Measurements from ENCODE around the gene ANK2.
A peak's percentile ranks its signal among the peaks of the same experiment; 100 is the strongest.

ANK2 gene

DNA sequence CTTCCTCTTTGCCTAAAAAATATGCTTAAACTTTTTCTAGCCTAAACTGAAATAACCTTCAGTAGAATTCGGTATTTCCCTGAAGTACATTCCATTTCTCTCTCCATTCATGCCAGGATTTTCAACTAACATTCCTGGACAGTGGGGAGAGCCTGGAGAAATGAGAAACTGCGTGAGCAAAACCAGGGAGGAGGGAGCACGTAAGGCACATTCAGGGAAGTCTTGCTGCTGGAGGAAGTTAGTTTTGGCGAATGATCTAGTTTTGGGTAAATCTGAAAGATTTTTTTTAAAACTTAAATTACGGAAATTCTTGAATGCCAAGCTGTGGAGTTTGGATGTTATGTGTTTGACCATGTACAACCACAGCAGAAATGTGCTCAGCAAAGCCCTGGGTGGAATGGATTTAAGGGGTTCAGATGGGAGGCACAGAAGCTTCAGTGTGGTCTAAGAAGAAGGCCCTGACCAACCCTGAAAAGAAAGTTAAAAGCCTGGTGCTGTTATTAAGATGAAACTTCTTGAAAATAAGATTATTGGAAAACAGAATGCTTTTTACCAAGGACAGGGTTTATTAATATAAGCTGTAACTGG lies 347.8 kb downstream of the ANK2 start:
- no peak for DNase-seq (ENCODE audit: low spot score)

DNA sequence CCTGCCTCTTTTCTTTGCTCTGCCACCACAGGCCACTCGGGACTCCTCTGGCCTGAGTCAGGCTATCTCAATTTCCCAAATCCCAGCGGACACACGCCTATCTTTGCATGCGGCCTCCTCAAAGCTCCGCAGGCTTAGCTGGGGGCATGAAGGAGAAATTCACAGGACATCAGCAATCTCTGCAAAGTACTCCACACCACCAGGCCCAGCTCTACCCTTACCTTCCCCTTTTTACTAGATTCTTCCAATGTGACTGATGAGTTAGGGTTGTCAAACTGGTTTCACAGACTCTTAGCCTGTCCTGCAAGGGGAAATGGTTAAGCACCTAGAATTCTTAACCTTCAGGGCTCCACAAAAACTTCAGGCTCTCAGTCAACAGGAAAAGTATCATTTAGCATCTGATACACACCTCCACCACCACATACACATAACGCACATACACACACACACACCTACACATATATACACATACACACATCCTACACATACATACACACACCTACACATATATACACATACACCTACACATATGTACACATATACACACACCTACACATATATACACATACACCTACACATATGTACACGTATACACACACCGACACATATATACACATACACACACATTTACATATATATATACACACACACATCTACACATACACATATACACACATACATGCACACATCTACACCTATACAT lies 349.1 kb downstream of the ANK2 start:
- DNase-seq (ENCODE audit: low spot score) = no peak

DNA sequence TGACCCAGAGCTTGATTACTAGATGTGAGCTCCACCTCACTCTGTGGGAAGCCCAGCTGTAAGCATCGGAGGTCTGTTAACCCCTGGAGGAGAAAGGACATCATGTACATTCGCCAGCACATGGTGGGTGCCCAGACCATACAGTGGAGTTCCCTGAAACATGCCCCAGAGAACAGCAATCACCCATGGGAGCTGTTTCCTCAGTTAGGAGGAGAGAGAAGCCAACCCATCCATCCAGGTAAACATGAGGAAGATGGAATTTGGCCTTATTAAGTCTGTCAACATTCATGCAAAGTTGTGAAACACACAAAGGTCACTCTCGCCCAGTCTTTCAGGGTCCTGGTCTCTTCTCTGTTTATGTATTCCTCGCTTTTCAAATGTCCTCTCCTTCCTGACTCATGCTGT lies 354.7 kb downstream of the ANK2 start:
- DNase-seq (ENCODE audit: low spot score) = no peak

DNA sequence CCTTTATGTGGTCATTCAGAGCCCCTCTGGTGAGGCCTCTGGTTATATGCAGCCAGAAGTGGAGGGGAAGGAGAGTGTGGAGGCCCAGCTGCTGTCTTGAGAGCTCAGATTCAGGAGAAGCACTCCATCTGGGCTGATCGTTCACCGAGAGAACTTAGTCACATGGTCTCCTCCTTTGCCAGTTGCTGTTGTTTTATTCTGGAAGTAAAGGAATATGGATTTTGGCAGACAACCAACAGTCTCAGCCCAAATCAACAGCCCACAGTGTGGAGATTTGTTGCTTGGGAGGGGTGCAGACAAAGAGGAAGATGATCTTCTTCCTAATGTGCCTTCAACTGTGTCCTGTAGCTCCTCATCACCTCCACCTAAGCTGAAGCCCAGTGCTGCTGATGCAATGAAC lies 355.4 kb downstream of the ANK2 start:
- no peak for DNase-seq (ENCODE audit: low spot score)

DNA sequence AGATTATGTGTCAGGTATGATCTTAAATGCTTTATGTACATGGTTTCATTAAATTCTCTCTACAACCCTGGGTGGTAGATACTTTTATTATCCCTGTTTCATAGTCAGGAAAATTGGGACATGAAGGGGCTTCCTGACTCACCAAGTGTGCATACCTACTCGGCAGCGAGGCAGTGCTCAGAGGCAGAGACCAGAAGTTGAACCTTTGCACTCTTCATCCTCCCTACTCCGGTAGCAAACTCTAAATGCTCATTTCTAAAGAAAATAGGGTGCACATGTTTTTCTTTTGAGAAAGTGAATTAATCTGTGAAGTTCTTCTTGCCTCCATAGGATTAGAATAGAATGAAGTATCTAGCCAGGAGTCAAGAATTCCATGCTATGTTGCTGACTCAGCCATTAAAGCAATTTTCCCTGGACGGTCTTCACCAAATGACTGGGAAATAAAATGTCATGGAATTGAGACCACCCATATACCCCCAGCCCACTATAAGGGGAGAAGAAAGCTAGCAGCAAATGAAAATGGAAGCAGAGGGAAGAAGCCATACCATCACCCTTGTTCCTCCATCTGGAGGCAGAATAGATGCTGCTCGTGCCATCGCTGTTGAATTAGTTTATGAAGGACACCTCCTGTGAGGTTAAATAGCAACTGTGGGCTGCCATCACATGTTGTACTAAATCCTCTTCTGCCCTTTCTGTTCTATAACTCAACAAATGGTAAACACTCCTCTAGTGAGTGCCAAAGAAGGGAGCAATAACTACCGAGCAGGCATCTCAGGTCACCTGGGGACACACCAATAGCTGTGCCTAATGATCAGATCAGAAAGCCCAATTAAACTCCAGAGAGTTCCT lies 356.6 kb downstream of the ANK2 start:
- DNase-seq (ENCODE audit: low spot score) = no peak

DNA sequence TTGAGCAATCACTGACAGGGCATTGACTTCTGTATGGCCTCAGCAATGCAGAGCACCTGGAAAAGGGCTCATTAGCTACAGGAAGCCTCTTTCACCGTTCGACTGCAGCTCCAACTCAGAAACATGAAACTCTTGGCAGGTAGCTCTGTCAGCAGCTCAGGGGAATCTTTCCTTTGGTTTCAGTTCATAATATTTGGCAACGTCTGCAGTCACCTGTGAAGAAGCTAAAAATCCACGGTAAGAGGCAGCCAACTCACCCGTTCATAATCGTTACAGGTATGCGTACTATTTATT lies 357.2 kb downstream of the ANK2 start:
- no peak for DNase-seq (ENCODE audit: low spot score)

DNA sequence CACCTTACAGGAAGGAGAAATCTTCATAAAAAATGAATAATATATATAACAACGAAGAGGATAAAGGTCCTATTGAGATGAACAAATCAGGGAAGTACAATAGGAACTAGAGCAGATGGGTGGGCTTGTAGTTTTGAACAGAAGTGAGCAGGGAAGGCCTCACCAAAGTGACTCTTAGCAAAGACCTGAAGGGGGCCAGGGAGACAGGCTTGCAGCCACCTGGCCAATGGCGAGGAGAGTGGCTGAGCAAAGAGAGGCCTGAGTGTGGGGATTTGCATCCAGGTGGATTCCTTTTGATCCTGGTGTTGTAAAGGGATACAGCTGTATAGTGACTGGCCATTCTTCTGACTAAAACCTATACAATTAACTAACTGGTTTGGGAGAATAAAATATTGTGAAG lies 358.0 kb downstream of the ANK2 start:
- DNase-seq (ENCODE audit: low spot score) = no peak

DNA sequence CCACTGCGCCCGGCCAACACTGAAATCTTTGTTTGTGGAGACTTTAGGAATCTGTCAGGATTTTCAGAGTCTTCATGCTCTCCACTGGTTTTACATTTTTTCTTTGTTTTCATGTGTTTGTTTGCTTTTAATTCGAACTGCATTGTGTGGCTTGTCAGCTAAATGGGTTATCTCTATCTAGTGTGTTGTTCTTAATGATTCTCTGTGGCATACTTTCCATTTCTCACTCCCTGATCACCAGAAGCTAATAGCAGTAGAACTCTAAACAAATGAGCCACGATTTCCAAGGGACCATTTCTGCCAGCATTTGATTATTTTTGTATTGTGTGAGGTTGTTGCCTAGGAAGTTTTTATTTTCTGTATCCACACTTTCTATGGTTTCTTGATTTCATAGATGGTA lies 359.7 kb downstream of the ANK2 start:
- no peak for DNase-seq (ENCODE audit: low spot score)

DNA sequence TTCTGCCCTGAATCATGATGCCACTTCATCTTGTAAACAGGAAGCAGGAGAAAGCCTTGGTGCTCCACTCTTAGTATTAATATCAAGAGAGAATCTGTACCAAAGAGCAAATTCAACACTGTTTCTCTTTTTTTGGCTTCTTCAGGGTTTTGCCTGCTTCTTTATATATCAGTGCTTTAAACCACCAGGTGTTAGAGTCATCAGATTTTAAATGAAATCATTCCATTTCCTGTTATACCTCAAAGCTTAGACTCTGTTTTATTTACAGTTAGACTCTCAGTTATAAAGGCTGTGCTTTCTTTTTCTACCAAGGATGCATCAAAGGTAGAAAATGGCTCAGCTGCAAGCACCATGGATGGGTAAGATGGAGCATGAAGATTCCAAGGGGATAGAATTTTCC lies 361.2 kb downstream of the ANK2 start:
- no peak for DNase-seq (ENCODE audit: low spot score)

DNA sequence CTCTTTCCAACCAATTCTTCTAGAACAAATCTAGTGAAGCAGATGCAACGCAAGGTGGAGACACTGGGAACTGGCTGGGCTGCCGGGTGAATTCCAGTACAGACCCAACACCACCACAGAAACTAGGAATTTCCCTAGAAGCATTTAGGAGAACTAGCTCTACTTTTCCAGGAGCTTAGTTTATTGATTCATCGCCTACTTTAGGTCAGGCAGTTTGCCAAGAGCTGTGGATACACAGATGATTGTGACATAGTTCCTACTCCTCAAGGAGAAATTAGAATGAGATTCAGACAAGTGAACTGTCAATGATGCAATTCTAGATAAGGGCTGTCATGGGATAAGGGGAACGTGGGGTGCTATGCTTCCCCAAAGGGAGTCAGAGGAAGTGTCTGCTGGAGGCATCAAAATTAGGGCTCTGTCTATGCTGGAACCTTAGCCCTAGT lies 362.1 kb downstream of the ANK2 start:
- DNase-seq (ENCODE audit: low spot score) = peak; percentile 19

DNA sequence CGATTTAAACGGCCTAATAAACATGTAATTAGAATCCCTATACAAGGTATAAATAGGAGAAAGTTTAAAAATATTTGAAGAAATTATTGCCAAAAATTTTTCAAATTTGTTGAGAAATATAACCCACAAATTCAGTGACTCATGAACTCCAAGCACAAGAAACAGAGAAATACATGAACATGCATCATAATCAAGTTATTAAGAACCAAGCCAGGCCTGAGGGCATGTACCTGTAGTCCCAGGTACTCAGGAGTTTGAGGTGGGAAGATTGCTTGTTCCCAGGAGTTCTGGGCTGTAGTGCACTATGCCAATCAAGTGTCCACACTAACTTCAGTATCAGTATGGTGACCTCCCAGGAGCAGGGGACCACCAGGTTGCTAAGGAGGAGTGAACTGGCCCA lies 370.2 kb downstream of the ANK2 start:
- no peak for DNase-seq (ENCODE audit: low spot score)

DNA sequence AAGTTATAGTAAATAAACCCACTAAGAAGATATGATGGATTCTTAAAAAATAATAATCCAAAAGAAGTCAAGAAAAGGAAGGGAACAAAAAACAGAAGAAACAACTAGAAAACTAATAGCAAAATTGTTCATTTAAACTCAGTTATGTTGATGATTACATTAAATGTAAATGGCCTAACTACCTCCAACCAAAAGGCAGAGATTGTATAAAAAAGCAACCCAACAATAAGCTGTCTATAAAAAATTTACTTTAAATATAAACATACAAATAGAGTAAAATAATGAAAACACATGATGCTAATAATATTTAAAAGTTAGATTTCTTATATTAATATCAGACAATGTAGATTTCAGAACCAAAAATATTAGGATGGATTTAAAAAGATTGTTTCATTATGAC lies 371.5 kb downstream of the ANK2 start:
- no peak for DNase-seq (ENCODE audit: low spot score)

DNA sequence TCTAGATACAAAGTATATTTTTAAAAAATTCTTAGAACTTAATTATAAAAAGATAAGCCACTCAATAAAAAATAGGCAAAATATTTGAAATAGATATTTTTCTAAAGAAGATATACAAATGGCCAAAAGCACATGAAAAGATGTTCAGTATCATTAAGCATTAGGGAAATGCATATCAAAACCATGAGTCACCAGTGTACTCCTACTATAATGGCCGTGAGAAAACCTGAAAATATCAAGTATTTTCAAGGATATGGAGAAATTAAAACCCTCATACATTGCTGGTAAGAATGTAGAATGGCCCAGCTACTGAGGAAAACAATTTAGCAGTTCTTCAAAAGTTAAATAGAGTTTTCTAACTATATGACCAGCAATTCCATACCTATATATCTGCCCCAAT lies 374.2 kb downstream of the ANK2 start:
- no peak for DNase-seq (ENCODE audit: low spot score)

DNA sequence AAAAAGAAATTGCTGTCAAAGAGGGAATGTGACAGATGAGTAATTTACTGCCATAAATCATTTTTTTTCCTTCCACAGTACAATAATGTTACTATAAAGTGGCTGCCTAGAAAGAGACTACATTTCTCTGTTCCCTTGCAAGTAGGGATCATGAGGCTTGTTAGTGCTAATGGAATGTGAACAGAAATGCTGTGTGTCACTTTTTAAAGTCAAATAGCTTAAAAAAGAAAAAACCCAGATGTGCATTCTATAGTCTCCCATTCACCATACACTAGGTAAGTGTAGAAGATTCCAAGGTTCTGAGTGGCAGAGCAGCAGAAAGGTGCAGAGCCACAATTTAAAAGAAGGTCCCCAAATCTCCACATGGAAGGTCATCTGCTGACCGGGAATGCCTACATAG lies 383.7 kb downstream of the ANK2 start:
- no peak for DNase-seq (ENCODE audit: low spot score)
